Tibial nerve (tissue), 4 donors: ENCODE data around the gene RACGAP1.

Source experiments
- EP300 ChIP-seq, 2 donors: sonication (generic); formaldehyde crosslinking; IDR thresholded peaks; one replicate each; pipeline ENCODE4 v1.6.1; 2017; ENCODE audit warnings: antibody characterized with exemption in 2 of 2, mild to moderate bottlenecking in 1 of 2
- POLR2A ChIP-seq, 2 donors: fragments of 450-650 bp; IDR thresholded peaks; one replicate each; pipeline ENCODE4 v1.6.1; 2017; ENCODE audit warnings: antibody characterized with exemption in 2 of 2, mild to moderate bottlenecking in 2 of 2, moderate library complexity in 2 of 2
- TF ChIP-seq, protein P1 (sequence below), 5 experiments: fragments of 200-600 bp in 3 of 5; fragments of 450-650 bp in 2 of 5; sonication (generic) in 3 of 5; IDR thresholded peaks; one replicate each; pipeline ENCODE4 v1.5.1; 2016 to 2019; ENCODE audit warnings: antibody characterized with exemption in 5 of 5, mild to moderate bottlenecking in 3 of 5, moderate library complexity in 2 of 5

DNA sequence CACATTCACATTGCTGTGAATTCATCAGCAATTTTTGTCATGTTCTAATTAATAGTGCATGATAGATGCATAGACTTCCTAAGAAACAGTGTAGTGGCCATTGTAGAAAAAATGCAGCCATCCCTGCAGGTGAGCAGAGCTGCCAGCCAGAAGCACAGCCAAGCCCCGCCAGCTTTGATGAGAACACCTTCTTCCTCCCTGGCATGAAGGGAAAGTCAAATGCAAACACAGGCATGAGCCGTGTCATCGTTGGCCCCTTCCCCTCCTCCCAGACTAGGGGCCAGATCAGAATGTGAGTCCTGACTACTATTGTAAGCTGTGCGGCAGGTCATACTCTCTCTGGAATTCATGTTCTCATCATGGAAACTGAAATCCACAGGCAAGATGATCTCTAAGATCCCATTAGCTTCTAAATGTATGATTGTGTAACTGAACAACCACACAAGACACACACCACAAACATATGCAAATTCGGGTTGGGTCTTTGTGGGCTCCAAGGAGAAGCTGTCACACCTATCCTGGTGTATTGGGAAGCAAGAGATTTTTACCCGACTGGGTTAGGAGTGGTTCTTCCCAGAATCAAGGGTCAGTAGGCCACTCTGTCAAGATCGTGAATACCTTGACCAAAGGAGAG, 77.6 kb downstream of the RACGAP1 start:
- TF ChIP-seq, protein P1, sequence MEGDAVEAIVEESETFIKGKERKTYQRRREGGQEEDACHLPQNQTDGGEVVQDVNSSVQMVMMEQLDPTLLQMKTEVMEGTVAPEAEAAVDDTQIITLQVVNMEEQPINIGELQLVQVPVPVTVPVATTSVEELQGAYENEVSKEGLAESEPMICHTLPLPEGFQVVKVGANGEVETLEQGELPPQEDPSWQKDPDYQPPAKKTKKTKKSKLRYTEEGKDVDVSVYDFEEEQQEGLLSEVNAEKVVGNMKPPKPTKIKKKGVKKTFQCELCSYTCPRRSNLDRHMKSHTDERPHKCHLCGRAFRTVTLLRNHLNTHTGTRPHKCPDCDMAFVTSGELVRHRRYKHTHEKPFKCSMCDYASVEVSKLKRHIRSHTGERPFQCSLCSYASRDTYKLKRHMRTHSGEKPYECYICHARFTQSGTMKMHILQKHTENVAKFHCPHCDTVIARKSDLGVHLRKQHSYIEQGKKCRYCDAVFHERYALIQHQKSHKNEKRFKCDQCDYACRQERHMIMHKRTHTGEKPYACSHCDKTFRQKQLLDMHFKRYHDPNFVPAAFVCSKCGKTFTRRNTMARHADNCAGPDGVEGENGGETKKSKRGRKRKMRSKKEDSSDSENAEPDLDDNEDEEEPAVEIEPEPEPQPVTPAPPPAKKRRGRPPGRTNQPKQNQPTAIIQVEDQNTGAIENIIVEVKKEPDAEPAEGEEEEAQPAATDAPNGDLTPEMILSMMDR (IDR thresholded peaks at IDR 0.05), result no peak
- TF ChIP-seq POLR2A (IDR thresholded peaks at IDR 0.05), result no peak
- no peak for TF ChIP-seq EP300 (IDR thresholded peaks at IDR 0.05)
